Endothelial cell of umbilical vein (primary cell): Measurements from ENCODE around the gene ZNF488.

Experiments used
- CTCF ChIP-seq, 2 donors: IDR thresholded peaks; 1 replicate in 1 of 2; 2 replicates in 1 of 2; pipeline ENCODE4 v1.5.1; 2011; ENCODE audit warnings: low read length in 2 of 2, mild to moderate bottlenecking in 2 of 2, moderate library complexity in 2 of 2, control low read depth in 1 of 2, inconsistent platforms in 1 of 2, low read depth in 1 of 2; ENCODE audit not compliant: insufficient read depth in 1 of 2; ENCODE audit errors: extremely low read depth in 1 of 2
- EZH2 ChIP-seq: IDR thresholded peaks from 2 replicates; pipeline ENCODE4 v1.6.1; 2012; ENCODE audit warnings: borderline replicate concordance, low read depth, mild to moderate bottlenecking, moderate library complexity, low read length, inconsistent platforms; ENCODE audit not compliant: severe bottlenecking
- MAX ChIP-seq: IDR thresholded peaks from 2 replicates; pipeline ENCODE4 v1.6.1; 2011; ENCODE audit not compliant: insufficient read depth, insufficient read length
- POLR2A ChIP-seq: IDR thresholded peaks from 2 replicates; pipeline ENCODE4 v1.6.1; 2012; ENCODE audit warnings: low read depth, mild to moderate bottlenecking, control low read depth, low read length

GRCh38 chr10:47326306-47326926, 57.7 kb downstream of the ZNF488 start:
- TF ChIP-seq CTCF (IDR thresholded peaks at IDR 0.05; ENCODE audit: extremely low read depth in 1 of 2, insufficient read depth in 1 of 2, low read depth in 1 of 2, low read length in 2 of 2) = no peak
- no peak for TF ChIP-seq POLR2A
- TF ChIP-seq EZH2 = no peak
- TF ChIP-seq MAX = no peak
